Suprapubic skin (tissue), 4 donors: ENCODE measurements around the gene B4GALT5. TPM values are rescaled to one million over a fixed set of nuclear protein-coding genes. Genes with fewer than 3 reads are reported as not detected.

Experiments used
- DNase-seq, 2 donors: peaks; one replicate each; pipeline ENCODE4 v3.0.0-alpha.2; 2019; ENCODE audit warnings: low spot score in 2 of 2
- H3K27ac ChIP-seq: fragments of 200-600 bp; sonication (generic); one replicate; pipeline ENCODE4 v1.5.1; 2019
- H3K27me3 ChIP-seq: fragments of 200-600 bp; sonication (generic); one replicate; pipeline ENCODE4 v1.5.1; 2019
- H3K36me3 ChIP-seq: fragments of 200-600 bp; sonication (generic); one replicate; pipeline ENCODE4 v1.5.1; 2019
- H3K4me1 ChIP-seq: fragments of 200-600 bp; sonication (generic); one replicate; pipeline ENCODE4 v1.5.1; 2019
- H3K4me3 ChIP-seq: fragments of 200-600 bp; sonication (generic); one replicate; pipeline ENCODE4 v1.5.1; 2019; ENCODE audit warnings: mild to moderate bottlenecking
- H3K9me3 ChIP-seq: fragments of 200-600 bp; sonication (generic); one replicate; pipeline ENCODE4 v1.5.1; 2019
- EP300 ChIP-seq: sonication (generic); formaldehyde crosslinking; IDR thresholded peaks from one replicate; pipeline ENCODE4 v1.6.1; 2017; ENCODE audit warnings: antibody characterized with exemption
- POLR2A ChIP-seq, 2 donors: fragments of 450-650 bp; IDR thresholded peaks; one replicate each; pipeline ENCODE4 v1.6.1; 2017; ENCODE audit warnings: antibody characterized with exemption in 2 of 2, mild to moderate bottlenecking in 2 of 2, moderate library complexity in 2 of 2
- POLR2AphosphoS5 ChIP-seq, 3 donors: sonication (generic); formaldehyde crosslinking; IDR thresholded peaks; one replicate each; pipeline ENCODE4 v1.6.1; 2017; ENCODE audit warnings: antibody characterized with exemption in 3 of 3
- WGBS: methylation state at CpG from one replicate; pipeline ENCODE4 v1.1.5; 2018; 5-methylcytosine and 5-hydroxymethylcytosine counted together
- total RNA-seq, 4 donors: library from RNA; depleted of rRNA; stranded (reverse); fragments of >200 nt; gene quantifications; one replicate each; pipeline ENCODE4 v1.1.0, GENCODE V29; 2016
- TF ChIP-seq, protein P1 (sequence below), 2 donors: fragments of 200-600 bp in 1 of 2; fragments of 450-650 bp in 1 of 2; sonication (generic) in 1 of 2; IDR thresholded peaks; one replicate each; pipeline ENCODE4 v1.5.1; 2016 to 2019; ENCODE audit warnings: antibody characterized with exemption in 2 of 2, mild to moderate bottlenecking in 1 of 2, moderate library complexity in 1 of 2

B4GALT5 gene
- total RNA-seq, 4 donors from 2014 or later, result 8.8 to 12.7 (median 10.1) TPM

DNA sequence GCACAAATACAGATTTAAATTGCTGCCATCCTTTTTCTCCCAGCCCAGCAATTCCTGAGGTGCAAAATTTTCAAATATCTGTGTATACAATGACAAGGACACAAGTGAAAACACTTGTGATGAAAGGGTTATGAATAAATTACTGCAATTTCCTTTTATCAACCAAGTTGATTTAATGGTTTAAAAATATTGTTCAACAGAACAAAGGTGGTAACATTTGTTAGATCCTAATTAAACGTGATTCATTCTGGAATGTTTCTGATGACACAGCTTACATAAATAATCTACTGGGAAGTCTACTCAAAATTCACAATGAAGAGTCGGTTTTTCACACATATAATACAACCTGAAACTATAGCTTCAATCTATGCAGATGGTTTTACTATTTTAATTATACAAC, 17.1 kb downstream of the B4GALT5 start:
- no peak overlapping the region for H3K4me3 ChIP-seq
- no peak for DNase-seq
- H3K27ac ChIP-seq, result no peak overlapping the region
- WGBS, result 30% methylated on average over 2 of the region's 2 CpGs
- no peaks in the 10 kb centered on the region for H3K27me3 ChIP-seq
- H3K4me1 ChIP-seq, result peaks cover 39% of the 10 kb centered on the region
- no peaks in the 10 kb centered on the region for H3K9me3 ChIP-seq
- TF ChIP-seq POLR2A (IDR thresholded peaks at IDR 0.05) (no peak), POLR2AphosphoS5 (IDR thresholded peaks at IDR 0.05) (no peak), EP300 (no peak)
- TF ChIP-seq, protein P1, sequence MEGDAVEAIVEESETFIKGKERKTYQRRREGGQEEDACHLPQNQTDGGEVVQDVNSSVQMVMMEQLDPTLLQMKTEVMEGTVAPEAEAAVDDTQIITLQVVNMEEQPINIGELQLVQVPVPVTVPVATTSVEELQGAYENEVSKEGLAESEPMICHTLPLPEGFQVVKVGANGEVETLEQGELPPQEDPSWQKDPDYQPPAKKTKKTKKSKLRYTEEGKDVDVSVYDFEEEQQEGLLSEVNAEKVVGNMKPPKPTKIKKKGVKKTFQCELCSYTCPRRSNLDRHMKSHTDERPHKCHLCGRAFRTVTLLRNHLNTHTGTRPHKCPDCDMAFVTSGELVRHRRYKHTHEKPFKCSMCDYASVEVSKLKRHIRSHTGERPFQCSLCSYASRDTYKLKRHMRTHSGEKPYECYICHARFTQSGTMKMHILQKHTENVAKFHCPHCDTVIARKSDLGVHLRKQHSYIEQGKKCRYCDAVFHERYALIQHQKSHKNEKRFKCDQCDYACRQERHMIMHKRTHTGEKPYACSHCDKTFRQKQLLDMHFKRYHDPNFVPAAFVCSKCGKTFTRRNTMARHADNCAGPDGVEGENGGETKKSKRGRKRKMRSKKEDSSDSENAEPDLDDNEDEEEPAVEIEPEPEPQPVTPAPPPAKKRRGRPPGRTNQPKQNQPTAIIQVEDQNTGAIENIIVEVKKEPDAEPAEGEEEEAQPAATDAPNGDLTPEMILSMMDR (IDR thresholded peaks at IDR 0.05), result no peak
- no peaks in the 10 kb centered on the region for H3K36me3 ChIP-seq

DNA sequence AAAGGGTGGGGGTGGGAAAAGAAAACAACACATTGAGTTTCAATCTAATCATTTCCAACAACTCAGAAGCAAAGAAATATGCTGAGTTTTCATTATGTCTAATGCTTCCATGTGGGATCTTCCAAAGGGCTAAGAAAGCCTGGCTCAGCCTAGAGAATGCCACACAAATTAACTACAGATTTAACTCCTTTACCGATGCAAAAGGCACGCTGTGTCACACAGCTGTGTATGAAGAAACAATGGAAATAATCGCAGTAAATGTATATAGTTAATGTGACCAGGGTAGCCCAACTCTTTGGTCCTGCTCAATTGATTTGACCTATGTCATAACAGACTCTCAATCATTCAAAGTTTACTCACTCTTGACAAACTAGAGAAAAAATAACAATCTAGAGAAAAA, 17.8 kb downstream of the B4GALT5 start:
- no peak overlapping the region for H3K27ac ChIP-seq
- H3K36me3 ChIP-seq, result no peaks in the 10 kb centered on the region
- no peak for DNase-seq
- no peak overlapping the region for H3K4me3 ChIP-seq
- H3K9me3 ChIP-seq, result no peaks in the 10 kb centered on the region
- H3K4me1 ChIP-seq, result peaks cover 40% of the 10 kb centered on the region
- WGBS, result 69% methylated on average over 3 of the region's 3 CpGs
- TF ChIP-seq EP300 (no peak), POLR2AphosphoS5 (IDR thresholded peaks at IDR 0.05) (no peak), POLR2A (IDR thresholded peaks at IDR 0.05) (no peak)
- TF ChIP-seq, protein P1 (IDR thresholded peaks at IDR 0.05), result no peak
- no peaks in the 10 kb centered on the region for H3K27me3 ChIP-seq

DNA sequence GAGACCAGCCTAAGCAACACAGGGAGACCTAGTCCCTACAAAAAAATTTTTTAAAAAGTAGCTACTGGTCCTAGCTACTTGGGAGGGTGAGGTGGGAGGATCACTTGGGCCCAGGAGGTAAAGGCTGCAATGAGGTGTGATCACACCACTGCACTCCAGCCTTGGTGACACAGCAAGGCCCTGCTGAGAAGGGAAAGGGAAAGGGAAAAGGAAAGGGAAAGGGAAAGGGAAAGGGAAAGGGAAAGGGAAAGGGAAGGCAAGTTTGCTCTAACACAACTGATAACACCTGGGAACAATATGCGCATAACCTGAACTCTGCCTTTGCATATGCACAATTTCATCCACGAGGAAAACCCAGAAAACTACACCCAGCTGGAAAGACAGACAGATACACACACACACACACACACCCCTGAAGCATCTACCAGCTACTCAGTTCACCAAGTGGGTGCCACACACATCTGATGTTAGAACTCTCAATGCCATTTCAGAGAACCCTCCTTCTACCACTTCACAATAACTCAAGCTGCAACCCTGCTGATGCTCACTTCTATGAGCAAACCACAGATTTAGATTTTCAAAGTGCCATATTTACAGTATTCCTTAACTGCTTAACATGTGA, 19.1 kb downstream of the B4GALT5 start:
- no peak overlapping the region for H3K27ac ChIP-seq
- 59% methylated on average over 2 of the region's 2 CpGs for WGBS

DNA sequence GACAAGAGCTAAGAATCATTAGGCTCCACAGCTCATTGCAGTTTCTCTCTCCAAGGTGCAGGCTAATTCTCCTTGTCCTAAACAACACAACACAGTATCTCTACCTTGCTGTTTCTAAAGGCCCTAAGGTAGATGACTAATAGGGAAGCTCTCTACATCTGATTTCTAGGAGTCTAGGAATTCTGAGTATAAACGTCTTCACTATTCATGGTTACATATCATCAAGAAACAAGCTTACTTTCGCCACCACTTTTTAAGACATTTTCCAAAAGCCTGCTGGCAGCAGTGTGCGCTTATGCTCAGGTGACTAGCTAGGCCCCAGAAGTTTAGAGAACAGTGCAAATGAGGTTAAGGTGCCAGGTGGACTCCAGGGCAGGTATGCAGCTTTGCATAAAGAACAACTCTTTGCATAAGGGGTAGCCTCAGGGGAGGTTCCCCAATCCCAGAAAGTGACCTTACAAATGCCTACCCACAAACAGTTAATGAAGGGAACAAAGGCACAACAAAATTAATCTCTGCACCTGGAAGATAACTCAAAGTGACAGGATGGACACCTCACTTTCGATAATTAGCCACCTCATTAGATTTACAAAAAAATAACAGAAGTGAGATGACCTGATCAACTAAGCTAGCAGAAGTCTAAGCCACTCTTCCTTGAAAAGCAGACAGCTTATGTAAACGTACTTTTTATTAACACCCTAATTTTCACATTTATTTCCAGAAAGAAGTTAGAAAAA, 20.1 kb downstream of the B4GALT5 start:
- Histone ChIP-seq H3K4me1 (peaks cover 38% of the 10 kb centered on the region), H3K4me3 (no peak overlapping the region), H3K27ac (no peak overlapping the region), H3K9me3 (no peaks in the 10 kb centered on the region), H3K36me3 (no peaks in the 10 kb centered on the region), H3K27me3 (no peaks in the 10 kb centered on the region)
- TF ChIP-seq EP300 (no peak), POLR2AphosphoS5 (IDR thresholded peaks at IDR 0.05) (no peak), POLR2A (IDR thresholded peaks at IDR 0.05) (no peak)
- TF ChIP-seq, protein P1 (IDR thresholded peaks at IDR 0.05), result no peak
- 75% methylated on average over 5 of the region's 5 CpGs for WGBS
- DNase-seq, result no peak

More for the DNA sequence above, 19.1 kb downstream of the B4GALT5 start:
- Histone ChIP-seq H3K4me1 (peaks cover 38% of the 10 kb centered on the region), H3K27me3 (no peaks in the 10 kb centered on the region), H3K4me3 (no peak overlapping the region), H3K9me3 (no peaks in the 10 kb centered on the region), H3K36me3 (no peaks in the 10 kb centered on the region)
- TF ChIP-seq EP300, result no peak
- TF ChIP-seq, protein P1 (IDR thresholded peaks at IDR 0.05), result no peak
- no peak for TF ChIP-seq POLR2A (IDR thresholded peaks at IDR 0.05)
- no peak for TF ChIP-seq POLR2AphosphoS5 (IDR thresholded peaks at IDR 0.05)
- no peak for DNase-seq

DNA sequence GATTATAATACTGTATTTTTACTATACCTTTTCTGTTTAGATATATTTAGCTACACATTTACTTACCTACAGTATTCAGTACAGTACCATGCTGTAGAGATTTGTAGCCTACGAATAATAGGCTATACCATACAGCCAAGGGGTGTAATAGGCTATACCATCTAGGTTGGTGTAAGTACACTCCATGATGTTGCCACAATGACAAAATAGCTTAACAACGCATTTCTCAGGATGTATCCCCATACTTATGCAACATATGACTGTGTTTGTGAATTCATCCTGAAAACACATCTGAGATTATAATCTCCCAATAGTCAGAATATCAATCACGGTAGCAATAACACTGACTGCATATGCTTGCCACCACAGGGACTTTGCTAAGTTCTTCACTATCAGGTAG, 20.7 kb downstream of the B4GALT5 start:
- no peak for DNase-seq
- peaks cover 44% of the 10 kb centered on the region for H3K4me1 ChIP-seq
- no peaks in the 10 kb centered on the region for H3K9me3 ChIP-seq
- TF ChIP-seq, protein P1 (IDR thresholded peaks at IDR 0.05), result no peak
- no peak for TF ChIP-seq POLR2AphosphoS5 (IDR thresholded peaks at IDR 0.05)
- TF ChIP-seq EP300, result no peak
- TF ChIP-seq POLR2A (IDR thresholded peaks at IDR 0.05), result no peak
- no peak overlapping the region for H3K27ac ChIP-seq
- 66% methylated on average over 3 of the region's 3 CpGs for WGBS
- H3K36me3 ChIP-seq, result no peaks in the 10 kb centered on the region
- no peak overlapping the region for H3K4me3 ChIP-seq
- H3K27me3 ChIP-seq, result no peaks in the 10 kb centered on the region
